Esophagus (tissue), 2 donors: ENCODE measurements around the gene NTRK2. TPM values are rescaled to one million over a fixed set of nuclear protein-coding genes. Genes with fewer than 3 reads are reported as not detected.

ENCODE experiments used
- H3K27ac ChIP-seq, 2 donors: one replicate each; pipeline ENCODE4 v1.5.1; 2013; ENCODE audit warnings: low read depth in 2 of 2, mild to moderate bottlenecking in 2 of 2, inconsistent platforms in 1 of 2, low read length in 1 of 2, moderate library complexity in 1 of 2
- H3K27me3 ChIP-seq, 2 donors: one replicate each; pipeline ENCODE4 v1.6.1; 2013; ENCODE audit warnings: low read length in 2 of 2, control low read depth in 1 of 2, mild to moderate bottlenecking in 1 of 2; ENCODE audit not compliant: insufficient read depth in 2 of 2, control insufficient read depth in 1 of 2
- H3K36me3 ChIP-seq, 2 donors: one replicate each; pipeline ENCODE4 v1.6.1; 2013; ENCODE audit warnings: low read length in 1 of 2; ENCODE audit not compliant: control insufficient read depth in 2 of 2, insufficient read depth in 2 of 2
- H3K4me1 ChIP-seq, 2 donors: one replicate each; pipeline ENCODE4 v1.6.1; 2013; ENCODE audit warnings: low read length in 1 of 2; ENCODE audit not compliant: control insufficient read depth in 2 of 2, insufficient read depth in 2 of 2
- H3K4me3 ChIP-seq, 2 donors: one replicate each; pipeline ENCODE4 v1.5.1; 2013; ENCODE audit warnings: low read length in 2 of 2, mild to moderate bottlenecking in 2 of 2, low read depth in 1 of 2, moderate library complexity in 1 of 2
- H3K9me3 ChIP-seq, 2 donors: one replicate each; pipeline ENCODE4 v1.6.1; 2013; ENCODE audit warnings: mild to moderate bottlenecking in 2 of 2, low read depth in 1 of 2, low read length in 1 of 2, moderate library complexity in 1 of 2; ENCODE audit not compliant: control insufficient read depth in 2 of 2, insufficient read depth in 1 of 2
- WGBS, 2 donors: extraction: QIAGEN DNeasy Blood & Tissue Kit; methylation state at CpG; one replicate each; pipeline ENCODE4 v1.1.7; 2013; 5-methylcytosine and 5-hydroxymethylcytosine counted together
- polyA plus RNA-seq, 2 donors: library from polyadenylated mRNA; stranded (reverse); fragments of 200-250 nt; gene quantifications; one replicate each; pipeline ENCODE4 v1.2.3, GENCODE V29; 2013
- donor health status: healthy with polysubstance abuse.
- donor health status: Bipolar disorder and iron deficiency.

Gene NTRK2
- polyA plus RNA-seq, 2 donors = 1.2 to 3.6 TPM

- Histone ChIP-seq H3K4me1 (no peaks in the 10 kb centered on the region), H3K4me3 (no peak overlapping the region), H3K9me3 (no peaks in the 10 kb centered on the region), H3K27ac (no peak overlapping the region), H3K27me3 (no peaks in the 10 kb centered on the region), H3K36me3 (no peaks in the 10 kb centered on the region)
- 92 to 94% methylated on average over 3 of the region's 3 CpGs for WGBS, 2 donors
These were observed 257.3 kb downstream of the NTRK2 start for GRCh38 chr9:84926793-84927192.

GRCh38 chr9:84928419-84928818, 258.9 kb downstream of the NTRK2 start:
- Histone ChIP-seq H3K27me3 (no peaks in the 10 kb centered on the region), H3K27ac (no peak overlapping the region), H3K4me1 (peaks cover 0 to 3% of the 10 kb centered on the region in 2 donors), H3K4me3 (no peak overlapping the region), H3K36me3 (no peaks in the 10 kb centered on the region), H3K9me3 (no peaks in the 10 kb centered on the region)
- WGBS, 2 donors = 85 to 93% methylated on average over 6 of the region's 6 CpGs

GRCh38 chr9:84929068-84929467, 259.5 kb downstream of the NTRK2 start:
- H3K36me3 ChIP-seq = no peaks in the 10 kb centered on the region
- H3K4me3 ChIP-seq = no peak overlapping the region
- H3K27me3 ChIP-seq = no peaks in the 10 kb centered on the region
- H3K27ac ChIP-seq = no peak overlapping the region
- WGBS, 2 donors = 79 to 90% methylated on average over 3 of the region's 3 CpGs
- H3K9me3 ChIP-seq = no peaks in the 10 kb centered on the region
- H3K4me1 ChIP-seq = peaks cover 0 to 3% of the 10 kb centered on the region in 2 donors

- Histone ChIP-seq H3K9me3 (no peaks in the 10 kb centered on the region), H3K27me3 (no peaks in the 10 kb centered on the region), H3K27ac (no peak overlapping the region), H3K36me3 (no peaks in the 10 kb centered on the region), H3K4me1 (peaks cover 0 to 3% of the 10 kb centered on the region in 2 donors), H3K4me3 (no peak overlapping the region)
- WGBS, 2 donors = 83 to 90% methylated on average over 6 of the region's 6 CpGs
These were observed 263.5 kb downstream of the NTRK2 start for GRCh38 chr9:84932915-84933527.

GRCh38 chr9:84935528-84936117, 266.1 kb downstream of the NTRK2 start:
- Histone ChIP-seq H3K27ac (no peak overlapping the region), H3K36me3 (no peaks in the 10 kb centered on the region), H3K4me3 (no peak overlapping the region), H3K4me1 (peaks cover 0 to 3% of the 10 kb centered on the region in 2 donors), H3K27me3 (no peaks in the 10 kb centered on the region), H3K9me3 (no peaks in the 10 kb centered on the region)

- H3K4me3 ChIP-seq = no peak overlapping the region
- peaks cover 0 to 3% of the 10 kb centered on the region in 2 donors for H3K4me1 ChIP-seq
- no peak overlapping the region for H3K27ac ChIP-seq
- H3K27me3 ChIP-seq = no peaks in the 10 kb centered on the region
- H3K9me3 ChIP-seq = no peaks in the 10 kb centered on the region
- 87 to 88% methylated on average over 2 of the region's 2 CpGs for WGBS, 2 donors
- no peaks in the 10 kb centered on the region for H3K36me3 ChIP-seq
These were observed 267.7 kb downstream of the NTRK2 start for GRCh38 chr9:84937180-84937579.

GRCh38 chr9:84937581-84937980, 268.1 kb downstream of the NTRK2 start:
- Histone ChIP-seq H3K4me3 (no peak overlapping the region), H3K9me3 (no peaks in the 10 kb centered on the region), H3K27ac (no peak overlapping the region), H3K27me3 (no peaks in the 10 kb centered on the region), H3K4me1 (peaks cover 0 to 3% of the 10 kb centered on the region in 2 donors), H3K36me3 (no peaks in the 10 kb centered on the region)
- WGBS, 2 donors = 57 to 60% methylated on average over 3 of the region's 3 CpGs

- H3K36me3 ChIP-seq = no peaks in the 10 kb centered on the region
- H3K27me3 ChIP-seq = no peaks in the 10 kb centered on the region
- no peaks in the 10 kb centered on the region for H3K4me1 ChIP-seq
- no peak overlapping the region for H3K4me3 ChIP-seq
- H3K27ac ChIP-seq = no peak overlapping the region
- 86 to 90% methylated on average over 3 of the region's 3 CpGs for WGBS, 2 donors
- no peaks in the 10 kb centered on the region for H3K9me3 ChIP-seq
These were observed 270.2 kb downstream of the NTRK2 start for GRCh38 chr9:84939774-84940173.

GRCh38 chr9:84940294-84940693, 270.8 kb downstream of the NTRK2 start:
- no peaks in the 10 kb centered on the region for H3K4me1 ChIP-seq
- H3K27me3 ChIP-seq = no peaks in the 10 kb centered on the region
- no peak overlapping the region for H3K4me3 ChIP-seq
- H3K27ac ChIP-seq = no peak overlapping the region
- no peaks in the 10 kb centered on the region for H3K36me3 ChIP-seq
- WGBS, 2 donors = 56 to 65% methylated on average over 2 of the region's 2 CpGs
- no peaks in the 10 kb centered on the region for H3K9me3 ChIP-seq

GRCh38 chr9:84941792-84942191, 272.3 kb downstream of the NTRK2 start:
- H3K27me3 ChIP-seq = no peaks in the 10 kb centered on the region
- no peak overlapping the region for H3K4me3 ChIP-seq
- H3K4me1 ChIP-seq = no peaks in the 10 kb centered on the region
- no peaks in the 10 kb centered on the region for H3K9me3 ChIP-seq
- no peak overlapping the region for H3K27ac ChIP-seq
- H3K36me3 ChIP-seq = no peaks in the 10 kb centered on the region
